NCI-H2107 treated with DMSO at 0.1 percent for 48 hours (cell line): ENCODE results near the gene CC2D2B.
"Not testable (repeated sequence)": the region's sequence is repeated elsewhere in the genome, so short reads cannot be mapped to it uniquely, and the experiment has no call there.

Source experiments
- DNase-seq: peaks from one replicate; lab custom pipeline; 2025; ENCODE audit not compliant: unreplicated experiment; lab: John Stamatoyannopoulos, UW

CC2D2B gene

DNA sequence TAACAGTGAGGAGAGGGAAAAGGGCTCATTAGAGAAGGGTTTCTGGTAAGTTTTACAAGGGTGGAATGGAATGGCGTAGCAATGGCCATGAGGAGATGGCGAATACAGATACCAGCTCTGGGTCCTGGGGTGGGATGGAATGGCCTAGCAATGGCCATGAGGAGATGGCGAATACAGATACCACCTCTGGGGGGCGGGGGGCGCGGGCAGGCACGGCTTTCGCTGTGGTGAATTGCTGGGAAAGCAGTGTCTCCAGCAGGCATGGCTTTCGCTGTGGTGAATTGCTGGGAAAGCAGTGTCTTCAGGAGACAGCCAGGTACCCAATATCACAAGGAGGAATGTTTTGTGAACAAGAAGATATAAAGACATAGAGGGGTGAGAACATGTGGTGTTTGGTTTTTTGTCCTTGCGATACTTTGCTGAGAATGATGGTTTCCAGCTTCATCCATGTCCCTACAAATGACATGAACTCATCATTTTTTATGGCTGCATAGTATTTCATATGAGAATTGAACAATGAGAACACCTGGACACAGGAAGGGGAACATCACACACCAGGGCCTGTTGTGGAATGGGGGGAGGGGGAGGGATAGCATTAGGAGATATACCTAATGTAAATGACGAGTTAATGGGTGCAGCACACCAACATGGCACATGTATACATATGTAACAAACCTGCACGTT, 1.7 kb upstream of the CC2D2B start:
- DNase-seq: not testable (repeated sequence)

DNA sequence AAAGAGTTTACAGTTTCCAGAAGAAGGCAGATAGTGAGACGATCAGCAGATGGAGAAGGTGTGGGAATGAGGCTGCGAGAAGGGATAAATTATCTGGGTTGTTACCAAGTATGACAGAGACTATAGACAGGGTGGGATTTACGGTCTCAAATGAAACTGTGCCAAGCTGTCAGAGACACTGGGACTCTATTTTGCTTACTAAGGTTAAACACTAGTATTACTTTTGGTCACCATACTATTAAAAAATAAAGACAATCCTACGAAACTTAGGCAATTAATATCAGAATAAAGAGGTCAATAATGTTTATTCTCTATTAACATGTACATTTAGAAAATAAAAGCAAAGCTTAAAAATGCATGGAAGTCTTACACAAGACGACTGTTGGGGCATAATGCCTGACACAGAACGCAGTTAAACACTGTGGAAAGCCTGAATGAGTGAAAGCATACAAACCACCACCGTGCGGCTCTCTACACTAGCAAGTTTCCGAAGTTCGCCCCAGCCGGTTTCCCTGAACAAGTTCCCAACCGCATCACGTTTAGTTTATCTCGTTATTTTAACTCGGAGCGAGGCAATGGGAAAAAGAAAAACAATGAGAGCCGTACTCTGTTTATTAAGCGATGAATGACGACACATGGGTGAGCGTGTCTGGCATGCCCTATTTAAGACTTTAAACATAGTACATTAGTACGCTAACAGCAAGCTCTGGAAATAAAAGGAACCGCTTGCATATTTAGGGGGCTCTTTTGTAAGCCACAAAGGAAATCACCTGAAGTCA, 909 bp upstream of the CC2D2B start:
- peak; percentile 12 for DNase-seq

DNA sequence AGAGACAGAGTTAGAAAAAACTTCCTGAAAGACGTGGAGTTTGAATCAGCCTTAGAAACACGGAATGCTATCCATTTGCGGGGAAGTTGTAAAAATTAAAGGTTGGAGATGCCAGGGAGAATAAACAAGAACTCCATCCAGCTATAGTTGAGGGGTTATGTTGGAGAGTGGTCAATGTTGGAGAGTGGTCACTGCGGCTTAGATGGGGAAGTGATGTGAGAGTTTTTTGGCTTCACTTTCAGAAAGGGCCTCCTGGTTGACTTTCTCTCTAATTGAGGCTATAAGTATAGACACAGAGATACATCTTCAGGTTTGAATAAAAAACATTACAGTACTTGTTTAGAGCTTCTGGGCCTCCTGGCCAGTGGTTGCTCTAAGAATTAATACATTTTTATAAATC, 675 bp downstream of the CC2D2B start:
- no peak for DNase-seq

DNA sequence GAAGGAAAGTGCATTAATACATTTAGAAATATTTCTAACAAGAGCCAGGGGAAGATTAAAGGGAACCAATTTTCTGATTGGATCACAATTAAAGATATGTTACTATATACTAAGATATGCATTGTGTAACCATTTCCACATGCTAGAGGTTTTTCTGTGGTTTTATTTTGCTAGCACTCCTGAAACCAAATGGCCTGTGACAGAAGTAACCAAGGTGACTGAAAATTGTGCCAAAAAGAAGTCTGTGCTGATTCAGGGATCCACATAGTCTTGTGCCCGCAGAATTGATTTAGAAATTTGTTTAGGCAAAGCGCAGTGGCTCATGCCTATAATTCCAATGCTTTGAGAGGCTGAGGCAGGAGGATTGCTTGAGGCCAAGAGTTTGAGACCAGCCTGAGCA, 1.8 kb downstream of the CC2D2B start:
- DNase-seq: no peak

DNA sequence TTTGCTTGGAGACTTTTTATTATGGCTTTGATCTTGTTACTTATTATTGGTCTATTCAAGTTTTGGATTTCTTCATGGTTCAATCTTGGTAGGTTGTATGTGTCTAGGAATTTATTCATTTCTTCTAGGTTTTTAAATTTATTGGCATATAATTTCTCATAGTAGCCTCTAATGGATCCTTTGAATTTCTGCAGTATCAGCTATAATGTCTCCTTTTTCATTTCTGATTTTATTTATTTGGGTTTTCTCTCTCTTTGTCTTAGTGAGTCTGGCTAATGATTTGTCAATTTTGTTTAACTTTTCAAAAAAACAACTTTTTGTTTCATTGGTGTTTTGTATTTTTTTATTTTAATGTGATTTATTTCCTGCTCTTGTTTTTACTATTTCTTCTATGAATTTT, 8.3 kb downstream of the CC2D2B start:
- DNase-seq: not testable (repeated sequence)

DNA sequence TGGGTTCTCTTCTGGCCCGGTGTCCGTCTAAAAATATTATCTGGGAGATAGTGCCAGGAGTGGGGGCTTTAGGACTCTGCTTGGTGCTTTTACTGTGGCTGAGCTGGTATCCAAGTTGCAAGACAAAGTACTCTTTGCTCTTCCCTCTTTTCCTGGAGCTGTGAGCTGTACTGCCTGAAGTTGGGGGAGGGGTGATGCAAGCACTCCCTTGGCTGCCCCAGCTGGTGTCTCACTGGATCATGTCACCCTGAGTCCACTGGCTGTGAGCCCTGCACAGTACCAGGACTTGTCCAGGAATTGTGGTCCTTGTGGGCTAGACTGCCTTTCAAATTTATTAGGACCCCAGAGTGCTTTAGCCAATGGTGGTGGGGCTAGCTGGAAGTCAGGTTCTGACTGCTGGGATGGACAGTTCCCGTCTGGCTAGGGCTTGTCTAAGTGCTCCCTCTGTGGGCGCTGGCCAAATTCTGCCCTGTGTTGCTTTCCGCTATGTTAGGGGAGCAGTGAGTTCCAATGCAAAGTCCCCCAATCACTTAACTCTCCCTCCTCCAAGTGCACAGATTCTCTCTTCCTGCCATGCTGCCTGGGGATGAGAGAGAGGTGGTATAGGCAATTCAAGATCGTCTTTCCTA, 13.1 kb downstream of the CC2D2B start:
- DNase-seq: no peak

DNA sequence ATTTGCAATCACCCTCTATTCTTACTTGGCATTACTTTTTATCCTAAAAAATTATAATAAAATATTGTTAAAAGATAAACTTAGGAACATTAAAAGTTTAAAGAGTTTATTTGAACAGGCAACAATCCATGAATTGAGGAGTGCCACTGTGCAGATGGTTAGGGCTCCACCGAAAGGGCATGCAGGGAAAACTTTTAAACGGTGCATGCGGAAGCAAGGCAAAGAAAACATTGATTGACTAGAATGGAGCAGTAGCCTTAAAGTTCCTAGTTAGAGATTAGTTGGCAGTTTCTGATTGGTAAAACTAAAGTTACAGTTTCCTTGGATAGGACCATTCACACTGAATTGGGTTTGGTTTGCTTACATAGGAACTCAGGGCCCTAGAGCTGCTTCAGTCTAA, 17.3 kb downstream of the CC2D2B start:
- no peak for DNase-seq

DNA sequence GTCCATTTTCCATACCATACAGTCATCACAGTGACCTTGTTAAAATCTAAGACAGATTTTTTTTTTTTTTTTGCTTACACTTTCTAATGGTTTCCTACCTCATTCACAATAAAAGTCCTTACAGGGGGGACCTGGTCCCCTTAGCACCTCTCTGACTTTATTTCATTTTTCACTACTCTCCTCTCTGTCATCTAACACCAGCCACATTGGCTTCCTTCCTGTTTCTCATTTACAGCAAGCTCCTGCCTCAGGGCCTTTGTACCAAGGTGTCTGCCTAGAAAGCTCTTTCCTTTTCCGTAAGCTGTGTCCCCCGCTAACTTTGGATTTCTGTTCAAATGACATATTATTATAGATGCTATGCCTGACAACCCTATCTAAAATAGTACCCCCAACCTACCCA, 27.7 kb downstream of the CC2D2B start:
- no peak for DNase-seq

DNA sequence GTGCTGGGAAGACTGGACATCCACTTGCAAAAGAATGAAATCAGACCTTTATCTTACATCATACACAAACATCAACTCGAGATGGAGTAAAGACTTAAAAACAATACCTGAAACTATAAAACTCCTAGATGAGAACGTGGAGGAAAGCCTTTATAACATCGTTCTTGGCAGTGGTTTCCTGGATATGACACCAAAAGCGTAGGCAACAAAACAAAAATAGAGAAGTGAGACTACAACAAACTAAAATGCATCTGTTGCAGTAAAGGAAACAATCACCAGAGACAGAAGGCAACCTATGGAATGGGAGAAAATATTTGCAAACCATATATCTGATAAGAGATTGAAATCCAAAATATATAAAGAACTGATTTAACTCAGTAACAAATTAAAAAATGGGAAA, 33.3 kb downstream of the CC2D2B start:
- DNase-seq: no peak

DNA sequence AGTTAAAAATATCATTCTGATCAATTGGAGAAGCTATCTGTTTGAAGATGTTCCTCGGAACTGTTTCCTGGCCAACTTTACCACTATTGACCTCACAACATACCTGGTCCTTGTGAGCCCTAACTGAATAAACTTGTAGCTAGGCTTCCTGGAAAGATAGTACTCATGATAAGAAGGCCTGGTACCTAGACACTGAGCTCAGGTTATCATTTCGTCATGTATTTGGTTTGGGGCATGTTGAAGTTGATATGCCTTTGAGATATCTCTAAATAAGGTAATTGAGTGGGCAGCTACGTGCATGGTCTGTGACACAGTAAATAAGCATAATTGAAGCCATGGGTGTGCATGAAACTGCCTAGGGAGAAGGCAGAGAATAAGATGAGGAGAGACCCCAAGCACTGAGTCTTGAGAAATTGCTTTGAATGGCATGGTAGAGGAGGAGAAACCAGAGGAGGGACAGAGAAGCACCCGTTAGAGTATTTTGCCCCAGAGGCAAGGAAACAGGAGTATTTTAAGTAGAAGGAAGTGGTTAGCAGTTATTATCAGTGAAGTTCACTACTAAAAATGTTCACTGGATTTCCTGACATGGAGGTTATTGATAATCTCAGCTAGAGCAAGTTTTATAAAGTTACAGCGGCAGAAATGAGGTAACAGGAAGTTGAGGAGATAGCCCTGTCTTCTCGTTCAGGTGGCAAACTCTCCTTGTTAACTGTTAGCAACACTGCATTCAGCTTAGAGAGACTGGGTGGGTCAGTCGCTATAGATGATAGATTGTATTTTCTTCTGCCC, 55.6 kb downstream of the CC2D2B start:
- no peak for DNase-seq

DNA sequence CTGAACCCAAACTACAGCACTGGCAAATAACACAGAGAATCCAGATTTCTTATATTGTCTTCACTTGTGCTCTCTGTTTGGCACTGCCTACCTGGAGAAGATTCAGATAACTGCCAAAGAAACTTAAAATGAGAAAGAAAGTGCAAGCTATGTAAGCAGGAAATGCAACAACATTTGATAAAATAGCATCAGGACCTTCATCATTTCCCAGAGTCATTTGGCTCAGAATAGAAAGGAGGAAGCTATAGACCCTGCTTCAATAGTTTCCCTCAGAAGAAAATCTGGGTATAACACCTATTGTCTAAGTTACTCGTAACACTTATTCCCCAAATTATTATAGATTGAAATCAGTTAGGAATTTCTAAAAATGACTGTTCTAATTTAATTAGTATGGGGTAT, 56.2 kb downstream of the CC2D2B start:
- no peak for DNase-seq

DNA sequence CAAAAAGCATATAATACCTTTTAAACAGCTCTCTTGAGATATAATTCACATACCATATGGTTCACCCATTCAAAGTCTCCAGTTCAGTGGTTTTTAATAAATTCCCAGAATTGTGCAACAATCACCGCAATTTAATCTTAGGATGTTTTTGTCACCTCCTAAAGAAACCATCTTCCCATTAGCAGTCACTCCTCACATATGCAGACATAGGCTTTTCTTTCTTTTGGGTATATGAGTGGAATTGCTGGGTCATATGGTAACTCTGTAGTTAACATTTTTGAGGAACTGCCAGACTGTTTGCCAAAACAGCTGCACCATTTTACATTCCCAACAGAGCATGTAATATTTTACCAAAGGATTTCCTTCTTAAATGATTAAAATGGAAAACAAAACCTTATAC, 57.0 kb downstream of the CC2D2B start:
- no peak for DNase-seq

DNA sequence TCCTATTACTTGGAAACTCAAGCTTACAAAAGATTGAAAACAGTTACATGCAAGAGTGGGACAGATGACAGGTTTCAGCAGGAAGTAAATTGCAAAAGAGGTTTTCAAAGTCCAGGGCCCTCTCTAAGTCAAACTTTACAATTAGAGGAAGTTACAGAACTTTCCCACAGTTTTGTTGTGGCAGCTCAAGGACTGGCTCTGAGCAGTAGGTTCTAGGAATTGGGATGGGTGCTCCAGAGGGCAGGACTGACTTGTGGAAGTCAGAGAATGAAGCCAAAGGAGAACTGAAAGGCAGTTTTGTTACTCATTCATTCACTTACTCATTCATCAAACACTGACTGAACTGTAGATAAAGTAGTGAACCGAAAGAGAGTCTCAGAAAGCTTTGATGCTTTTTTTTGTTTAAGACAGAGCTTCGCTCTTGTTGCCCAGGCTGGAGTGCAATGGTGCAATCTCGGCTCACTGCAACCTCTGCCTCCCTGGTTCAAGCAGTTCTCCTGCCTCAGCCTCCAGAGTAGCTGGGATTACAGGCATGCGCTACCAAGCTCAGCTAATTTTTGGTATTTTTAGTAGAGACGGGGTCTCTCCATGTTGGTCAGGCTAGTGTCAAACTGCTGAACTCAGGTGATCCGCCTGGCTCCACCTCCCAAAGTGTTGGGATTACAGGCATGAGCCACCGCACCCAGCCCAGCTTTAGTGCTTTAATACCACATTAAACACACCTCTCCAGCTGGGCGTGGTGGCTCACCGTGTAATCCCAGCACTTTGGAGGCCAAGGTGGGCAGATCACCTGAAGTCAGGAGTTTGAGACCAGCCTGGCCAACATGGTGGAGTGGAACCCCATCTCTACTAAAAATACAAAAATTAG, 68.8 kb downstream of the CC2D2B start:
- no peak for DNase-seq

DNA sequence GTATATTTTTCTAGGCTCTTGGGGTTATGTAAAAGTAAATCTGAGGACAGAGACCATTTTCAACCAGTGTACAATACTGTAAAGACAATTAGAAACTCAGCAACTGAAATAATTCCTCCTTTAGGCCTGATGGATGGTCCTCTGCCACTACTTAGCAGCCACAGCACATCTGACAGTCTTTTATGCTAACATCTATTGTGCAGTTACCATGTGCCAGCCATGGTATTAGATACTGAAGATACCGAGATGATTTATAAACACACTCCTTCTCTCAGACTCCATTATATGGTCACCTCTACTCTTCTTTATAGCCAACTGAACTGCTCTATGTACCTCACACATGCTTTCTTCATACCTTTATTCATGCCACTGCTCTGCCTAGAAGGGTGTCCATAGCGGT, 74.4 kb downstream of the CC2D2B start:
- no peak for DNase-seq

DNA sequence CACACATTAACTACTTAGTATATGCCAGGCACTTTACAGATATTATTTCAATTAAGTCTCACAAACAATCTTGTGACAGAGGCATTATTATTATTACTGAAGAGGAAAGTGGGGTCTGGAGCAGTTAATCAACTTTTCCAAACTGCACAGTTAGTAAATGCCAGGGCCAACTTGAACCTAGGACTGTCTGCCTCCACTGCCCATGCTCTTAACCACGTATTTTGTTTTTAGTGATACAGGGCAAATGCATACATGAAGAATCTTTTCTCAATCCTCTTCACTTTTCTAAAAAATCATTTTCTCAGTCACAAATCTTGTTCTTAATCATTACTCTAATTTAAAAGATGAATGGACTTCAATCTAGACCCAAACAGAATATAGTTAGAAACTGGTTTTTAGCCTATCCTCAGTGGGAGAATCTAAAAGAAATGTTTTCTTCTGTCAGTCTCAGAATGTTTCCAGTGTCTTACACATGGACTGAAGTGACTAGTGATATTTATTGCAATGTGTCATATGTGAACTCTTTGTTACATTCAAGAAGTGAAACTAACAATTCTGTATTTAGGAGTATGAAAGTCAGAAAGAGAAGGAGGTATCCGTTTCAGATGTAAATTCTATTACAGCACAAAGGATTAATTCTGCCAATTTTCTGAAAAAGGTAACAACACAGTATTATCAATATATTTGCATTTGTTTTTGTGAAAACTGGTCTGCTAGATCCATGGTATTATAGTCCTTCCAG, 80.1 kb downstream of the CC2D2B start:
- DNase-seq: no peak

DNA sequence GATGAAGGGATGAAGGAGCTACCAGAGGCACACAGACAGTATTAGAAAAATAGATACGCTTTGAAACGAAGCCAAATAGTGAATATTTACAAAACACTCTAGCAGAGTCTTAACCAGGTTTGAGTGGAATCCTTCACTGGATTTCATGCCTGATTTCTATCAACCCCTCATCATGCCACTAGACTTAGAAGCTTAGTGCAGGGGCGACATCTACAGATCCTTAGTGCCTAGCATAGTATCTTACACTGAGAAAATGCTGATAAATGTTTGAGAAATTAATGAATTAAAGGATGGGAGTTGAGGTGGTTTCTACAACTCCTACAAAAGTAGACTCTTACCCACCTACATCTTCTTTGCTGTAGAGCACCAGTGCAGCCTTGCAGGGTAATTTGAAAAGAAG, 80.9 kb downstream of the CC2D2B start:
- no peak for DNase-seq

DNA sequence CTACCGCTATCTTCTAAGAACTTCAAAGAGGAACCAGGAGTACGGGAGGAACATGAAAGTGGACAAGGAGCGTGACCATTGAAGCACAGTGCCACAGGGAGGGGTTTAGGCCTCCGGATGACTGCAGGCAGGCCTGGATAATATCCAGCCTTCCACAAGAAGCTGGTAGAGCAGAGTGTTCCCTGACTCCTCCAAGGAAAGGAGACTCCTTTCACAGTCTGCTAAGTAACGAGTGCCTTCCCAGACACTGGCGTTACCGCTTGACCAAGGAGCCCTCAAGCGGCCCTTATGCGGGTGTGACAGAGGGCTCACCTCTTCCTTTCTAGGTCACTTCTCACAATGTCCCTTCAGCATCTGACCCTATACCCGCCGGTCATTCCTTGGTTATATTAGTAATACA, 86.6 kb downstream of the CC2D2B start:
- not testable (repeated sequence) for DNase-seq

DNA sequence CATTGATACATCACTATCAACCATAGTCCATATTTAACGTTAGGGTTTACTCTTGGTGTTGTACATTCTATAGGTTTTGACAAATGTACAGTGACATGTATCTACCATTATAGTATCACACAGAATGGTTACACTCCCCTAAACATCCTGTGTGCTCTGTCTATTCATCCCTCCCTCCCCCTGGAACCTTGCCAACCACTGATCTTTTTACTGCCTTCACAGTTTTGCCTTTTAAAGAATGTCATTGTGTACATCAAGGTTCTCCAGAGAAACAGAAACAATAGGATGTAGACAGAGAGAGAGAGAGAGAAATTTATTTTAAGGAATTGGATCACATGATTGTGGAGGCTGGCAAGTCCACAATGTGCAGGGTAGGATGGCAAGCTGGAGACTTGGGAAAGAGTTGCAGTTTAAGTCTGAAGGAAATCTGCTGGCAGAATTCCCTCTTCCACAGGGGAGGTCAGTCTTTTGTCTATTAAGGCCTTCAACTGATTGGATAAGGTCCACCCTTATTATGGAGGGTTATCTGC, 90.5 kb downstream of the CC2D2B start:
- no peak for DNase-seq

DNA sequence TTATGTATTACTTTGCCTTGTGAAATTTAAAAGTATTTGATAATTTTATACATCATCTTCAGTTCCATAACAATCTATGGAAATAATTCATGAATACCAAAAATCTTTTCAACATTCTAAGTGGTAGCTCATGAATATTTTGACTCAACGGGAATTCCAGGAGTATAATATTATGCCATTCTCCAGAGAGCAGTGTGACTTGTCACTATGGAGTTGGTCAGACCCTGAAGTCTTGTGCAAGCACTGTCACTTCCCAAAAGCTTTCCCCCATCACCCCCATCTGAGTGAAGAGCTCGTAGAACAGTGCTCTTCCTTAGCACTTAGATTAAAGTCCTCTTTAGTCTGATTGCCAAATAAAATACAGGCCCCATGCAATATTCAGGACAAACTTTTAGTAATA, 106.2 kb downstream of the CC2D2B start:
- no peak for DNase-seq
